HG03442 (cell line): ENCODE data around the gene SLC22A7.
"Not testable (repeated sequence)": the region's sequence is repeated elsewhere in the genome, so short reads cannot be mapped to it uniquely, and the experiment has no call there.

Experiments used
- ATAC-seq: cut with Tn5 transposase; IDR thresholded peaks from one replicate; pipeline ENCODE4 v1.9.1; 2021; ENCODE audit warnings: mild to moderate bottlenecking, moderate library complexity; ENCODE audit not compliant: unreplicated experiment

SLC22A7 gene

GRCh38 chr6:43299338-43300293 is 1.6 kb downstream of the SLC22A7 start:
- no peak for ATAC-seq

DNA sequence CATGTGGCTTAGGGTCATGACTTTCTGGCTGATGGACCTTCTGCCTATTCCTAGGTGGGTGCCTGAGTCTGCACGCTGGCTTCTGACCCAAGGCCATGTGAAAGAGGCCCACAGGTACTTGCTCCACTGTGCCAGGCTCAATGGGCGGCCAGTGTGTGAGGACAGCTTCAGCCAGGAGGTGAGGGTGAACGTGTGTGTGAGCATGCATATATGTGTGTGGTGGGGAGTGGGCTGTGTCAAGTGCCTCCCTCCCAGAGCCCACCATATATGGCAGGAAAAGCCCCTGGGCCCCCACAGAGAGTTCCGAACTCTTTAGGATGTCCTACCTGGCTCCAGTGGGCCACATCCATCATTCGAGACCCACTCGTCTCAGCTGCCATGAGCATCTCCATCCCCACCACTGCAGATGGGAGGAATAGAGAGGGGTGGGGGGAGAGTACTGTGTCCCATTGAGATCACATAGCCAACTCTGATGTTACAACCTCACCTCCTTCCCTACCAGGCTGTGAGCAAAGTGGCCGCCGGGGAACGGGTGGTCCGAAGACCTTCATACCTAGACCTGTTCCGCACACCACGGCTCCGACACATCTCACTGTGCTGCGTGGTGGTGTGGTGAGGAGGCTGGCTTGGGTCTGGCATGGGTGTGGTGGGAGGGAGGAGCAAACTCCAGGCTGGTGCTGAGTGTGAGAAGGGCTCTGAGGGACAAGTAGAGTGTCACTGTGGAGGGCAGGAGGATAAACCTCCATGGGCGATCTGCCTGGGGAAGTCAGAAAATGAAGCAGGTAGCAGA is 3.2 kb downstream of the SLC22A7 start:
- no peak for ATAC-seq

GRCh38 chr6:43302126-43302525 is 4.1 kb downstream of the SLC22A7 start:
- ATAC-seq = no peak

DNA sequence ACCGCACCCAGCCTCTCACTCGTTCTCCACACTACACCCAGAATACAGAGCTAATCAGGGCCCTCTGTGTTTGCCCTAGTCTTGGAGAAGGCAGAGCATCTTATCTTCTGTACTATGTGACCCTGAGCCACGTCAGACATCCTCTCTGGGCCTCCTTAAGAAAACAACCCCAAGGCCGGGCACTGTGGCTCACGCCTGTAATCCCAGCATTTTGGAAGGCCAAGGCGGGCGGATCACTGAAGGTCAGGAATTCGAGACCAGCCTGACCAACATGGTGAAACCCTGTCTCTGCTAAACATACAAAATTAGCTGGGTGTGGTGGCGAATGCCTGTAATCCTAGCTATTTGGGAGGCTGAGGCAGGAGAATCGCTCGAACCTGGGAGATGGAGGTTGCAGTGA is 4.9 kb downstream of the SLC22A7 start:
- not testable (repeated sequence) for ATAC-seq

- ATAC-seq = no peak
Observed at GRCh38 chr6:43303751-43304331, 5.8 kb downstream of the SLC22A7 start.

DNA sequence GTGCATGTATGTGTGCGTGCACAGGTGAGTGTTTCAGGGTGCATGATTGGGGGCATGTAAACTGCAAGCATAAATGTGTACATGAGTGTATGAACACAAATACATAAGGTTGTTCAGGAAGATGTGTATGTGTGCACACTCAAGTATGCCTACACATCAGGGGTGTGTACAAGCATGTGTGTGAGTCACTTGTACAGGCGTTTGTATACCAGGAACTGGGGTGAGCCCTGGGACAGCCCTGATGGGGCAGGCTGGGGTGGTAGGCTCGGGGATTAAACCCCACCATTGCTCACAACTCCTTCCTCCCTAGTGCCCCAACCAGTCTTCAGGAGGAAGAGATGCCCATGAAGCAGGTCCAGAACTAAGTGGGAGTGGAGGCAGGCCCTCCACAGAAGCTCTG is 6.3 kb downstream of the SLC22A7 start:
- no peak for ATAC-seq

DNA sequence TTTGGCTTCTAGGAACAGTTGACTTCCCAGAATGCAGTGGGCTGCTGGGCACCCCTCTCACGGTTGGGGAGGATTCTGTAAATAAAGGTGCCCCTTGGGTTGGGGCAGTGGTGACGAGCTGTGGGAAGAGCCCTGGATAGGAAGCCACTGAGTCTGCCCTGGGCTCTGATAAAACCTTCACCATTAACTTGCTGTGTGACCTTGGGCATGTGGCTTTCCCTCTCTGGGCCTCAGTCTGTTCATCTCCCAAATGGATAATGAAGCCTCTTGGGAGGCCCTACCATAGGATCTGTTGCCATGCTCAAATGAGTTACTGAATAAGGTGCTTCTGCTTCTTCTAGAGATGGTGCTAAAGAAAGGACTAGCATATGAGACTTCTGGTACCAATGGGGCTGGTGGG is 6.8 kb downstream of the SLC22A7 start:
- no peak for ATAC-seq

GRCh38 chr6:43306086-43306485 is 8.0 kb downstream of the SLC22A7 start:
- no peak for ATAC-seq

DNA sequence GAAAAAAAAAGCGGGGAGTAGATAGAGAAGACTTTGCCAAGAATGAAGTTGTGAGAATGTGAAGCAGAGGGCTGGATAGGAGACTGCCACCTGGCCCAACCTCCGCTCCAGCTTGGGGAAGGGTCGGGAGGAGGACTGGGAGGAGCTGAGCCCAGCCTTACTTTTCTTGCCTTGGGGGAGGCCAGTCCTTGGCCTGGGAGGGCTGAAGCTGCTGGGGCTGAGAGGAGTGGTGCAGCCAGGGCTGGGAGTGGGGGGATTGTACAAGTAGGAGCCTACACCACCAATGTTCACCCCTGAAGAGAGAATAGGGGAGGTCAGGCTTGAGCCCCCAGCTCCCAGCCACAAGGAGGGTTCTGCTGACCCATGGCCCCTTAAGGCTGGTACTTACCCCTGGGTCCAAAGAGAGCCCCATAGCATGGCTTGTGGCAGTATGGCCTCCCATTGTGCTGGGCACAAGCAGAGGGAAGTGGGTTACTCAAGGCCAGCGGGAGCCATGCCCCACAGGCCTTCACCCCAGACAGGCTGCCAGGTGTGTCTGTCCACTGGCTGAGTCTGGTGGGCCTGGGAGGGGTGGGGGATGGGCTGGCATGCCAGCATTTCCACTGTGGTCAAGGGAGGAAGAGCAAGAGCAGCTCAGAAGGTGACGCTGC is 9.5 kb downstream of the SLC22A7 start:
- ATAC-seq = no peak

DNA sequence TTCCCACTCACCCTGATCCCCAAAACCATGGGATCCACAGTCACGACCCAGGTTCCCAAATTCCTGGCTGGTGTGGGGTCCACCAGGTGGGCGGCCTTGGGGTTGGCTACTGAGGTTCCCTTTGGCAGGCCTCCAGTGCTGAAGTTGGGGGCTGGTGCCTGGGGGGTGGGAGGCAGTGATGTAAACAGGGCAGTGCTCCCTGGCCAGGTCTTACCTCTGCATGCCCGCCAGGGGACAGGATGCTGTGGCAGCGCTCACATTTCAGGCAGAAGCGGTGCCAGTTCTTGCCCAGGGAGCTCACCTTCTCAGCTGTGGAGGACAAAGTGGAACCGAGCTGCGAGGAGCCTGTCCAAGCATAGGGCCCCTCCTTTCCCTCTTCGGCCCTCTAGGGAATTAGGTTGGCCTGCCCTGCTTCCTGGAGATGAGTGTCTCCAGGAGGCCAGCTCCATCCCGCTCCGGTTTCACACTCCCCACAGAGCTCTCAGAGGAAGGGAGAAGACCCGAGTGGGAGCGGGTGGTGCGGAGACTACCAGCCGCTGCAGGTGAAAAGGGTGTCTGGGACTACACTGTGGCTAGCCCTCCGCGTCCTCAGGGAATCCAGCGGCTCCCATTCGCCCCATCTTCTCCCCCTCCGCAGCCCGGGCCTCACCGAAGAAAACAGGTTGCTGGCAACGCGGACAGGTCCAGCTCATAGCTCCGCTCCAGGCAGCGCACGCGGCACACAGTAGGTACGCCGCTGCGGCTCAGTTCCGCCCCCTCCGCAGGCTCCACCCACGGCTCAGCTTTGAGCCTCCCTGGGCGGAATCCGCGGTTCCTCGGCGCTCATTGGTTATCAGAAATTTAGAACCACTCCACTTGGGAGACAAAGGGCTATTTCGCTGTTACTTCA is 10.3 kb downstream of the SLC22A7 start, which contains the start of gene CRIP3:
TSS of gene CRIP3 (minus strand) at position 726 of the 889 bp plus-strand sequence. CDS start at position 692, 34 bp downstream.
- ATAC-seq = peak; percentile 48

DNA sequence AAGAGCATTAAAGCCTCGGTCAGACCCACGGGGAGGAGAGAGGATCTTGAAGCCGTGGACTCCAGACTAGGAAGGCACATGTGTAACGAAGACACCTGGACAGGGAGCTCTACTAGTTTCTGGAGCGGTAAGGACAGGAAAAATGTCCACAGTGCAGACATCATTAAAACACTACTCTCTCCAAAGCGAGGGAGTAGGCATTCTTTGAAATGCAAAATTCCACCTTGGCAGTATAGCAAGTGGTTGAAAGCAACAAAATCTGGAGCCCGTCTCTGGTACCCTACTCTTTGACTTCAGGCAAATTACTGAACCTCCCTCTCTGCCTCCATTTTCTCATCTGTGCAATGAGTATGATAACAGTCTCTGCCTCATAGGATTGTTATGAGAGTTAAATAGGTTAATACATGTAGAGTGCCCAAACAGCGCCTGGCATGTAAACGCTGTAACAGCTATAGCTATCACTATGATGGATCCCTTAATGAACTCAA is 11.0 kb downstream of the SLC22A7 start:
- no peak for ATAC-seq

- no peak for ATAC-seq
Observed at GRCh38 chr6:43310134-43310533, 12.1 kb downstream of the SLC22A7 start.

DNA sequence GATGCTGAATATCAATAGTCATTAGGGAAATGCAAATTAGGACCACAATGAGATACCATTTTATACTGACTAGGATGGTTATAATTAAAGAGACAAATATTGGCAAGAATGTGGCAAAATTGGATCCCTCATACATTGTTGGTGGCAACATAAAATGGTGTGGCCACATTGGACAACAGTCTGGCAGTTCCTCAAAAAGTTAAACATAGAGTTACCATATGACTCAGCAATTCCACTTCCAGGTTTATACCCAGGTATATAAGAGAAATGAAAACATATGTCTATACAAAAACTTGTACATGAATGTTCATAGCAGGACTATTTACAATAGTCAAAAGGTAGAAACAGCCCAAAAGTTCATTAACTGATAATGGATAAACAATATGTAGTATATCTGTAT is 12.6 kb downstream of the SLC22A7 start:
- ATAC-seq = no peak

GRCh38 chr6:43311666-43312065 is 13.6 kb downstream of the SLC22A7 start:
- ATAC-seq = no peak

GRCh38 chr6:43313813-43314212 is 15.8 kb downstream of the SLC22A7 start:
- ATAC-seq = no peak

DNA sequence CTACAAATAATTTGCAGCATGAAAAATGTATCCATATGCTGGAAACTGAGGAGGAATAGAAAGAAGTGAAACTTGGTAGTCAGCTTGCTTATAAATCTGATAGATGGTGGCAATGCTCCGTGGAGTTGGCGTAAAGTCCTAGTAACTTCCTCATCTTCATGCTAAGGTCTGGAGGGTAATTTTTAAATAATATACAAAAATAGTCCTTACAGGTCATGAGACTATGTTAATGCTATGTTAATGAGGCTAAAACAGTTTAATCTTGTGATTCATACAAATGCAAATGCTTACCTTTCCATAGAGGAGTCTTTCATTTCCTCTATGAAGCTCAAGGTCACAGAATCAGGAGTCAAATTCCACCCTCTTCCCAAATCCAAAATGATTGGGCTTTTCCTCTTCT is 20.0 kb downstream of the SLC22A7 start:
- ATAC-seq = no peak

DNA sequence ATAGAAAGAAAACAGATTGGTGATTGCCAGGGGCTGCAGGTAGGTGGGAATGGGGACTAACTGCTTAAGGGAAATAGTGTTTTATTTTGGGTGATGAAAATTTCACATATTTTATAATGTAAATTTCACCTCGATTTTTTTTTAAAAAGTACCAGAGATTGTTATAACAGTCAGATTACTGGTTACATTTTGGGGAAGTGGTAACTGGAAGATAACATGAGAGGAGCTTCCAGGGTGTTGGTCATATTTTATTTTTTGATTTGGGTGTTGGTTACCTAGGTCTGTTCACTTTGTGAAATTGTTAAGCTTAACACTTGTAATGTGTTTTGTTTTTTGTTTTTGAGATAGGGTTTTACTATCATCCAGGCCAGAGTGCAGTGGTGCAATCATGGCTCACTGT is 27.8 kb downstream of the SLC22A7 start:
- no peak for ATAC-seq

GRCh38 chr6:43328528-43328927 is 30.5 kb downstream of the SLC22A7 start:
- ATAC-seq = no peak

GRCh38 chr6:43331470-43331869 is 33.4 kb downstream of the SLC22A7 start:
- ATAC-seq = no peak

GRCh38 chr6:43331891-43332290 is 33.8 kb downstream of the SLC22A7 start:
- ATAC-seq = no peak
